GM19238 (cell line): Measurements from ENCODE around the gene PLTP.
"Not testable (repeated sequence)": the region's sequence is repeated elsewhere in the genome, so short reads cannot be mapped to it uniquely, and the experiment has no call there.

ENCODE experiments used
- DNase-seq: peaks from one replicate; pipeline ENCODE4 v3.0.0; 2011; ENCODE audit warnings: low spot score; ENCODE audit not compliant: insufficient read length

The PLTP gene, protein sequence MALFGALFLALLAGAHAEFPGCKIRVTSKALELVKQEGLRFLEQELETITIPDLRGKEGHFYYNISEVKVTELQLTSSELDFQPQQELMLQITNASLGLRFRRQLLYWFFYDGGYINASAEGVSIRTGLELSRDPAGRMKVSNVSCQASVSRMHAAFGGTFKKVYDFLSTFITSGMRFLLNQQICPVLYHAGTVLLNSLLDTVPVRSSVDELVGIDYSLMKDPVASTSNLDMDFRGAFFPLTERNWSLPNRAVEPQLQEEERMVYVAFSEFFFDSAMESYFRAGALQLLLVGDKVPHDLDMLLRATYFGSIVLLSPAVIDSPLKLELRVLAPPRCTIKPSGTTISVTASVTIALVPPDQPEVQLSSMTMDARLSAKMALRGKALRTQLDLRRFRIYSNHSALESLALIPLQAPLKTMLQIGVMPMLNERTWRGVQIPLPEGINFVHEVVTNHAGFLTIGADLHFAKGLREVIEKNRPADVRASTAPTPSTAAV

GRCh38 chr20:45911486-45912343, at the start of gene PLTP:
Gene PLTP (minus strand): TSS chr20:45912155. CDS start chr20:45911452, 703 bp downstream.
- no peak for DNase-seq

GRCh38 chr20:45959956-45960630, 48.1 kb upstream of the PLTP start:
- DNase-seq: no peak

DNA sequence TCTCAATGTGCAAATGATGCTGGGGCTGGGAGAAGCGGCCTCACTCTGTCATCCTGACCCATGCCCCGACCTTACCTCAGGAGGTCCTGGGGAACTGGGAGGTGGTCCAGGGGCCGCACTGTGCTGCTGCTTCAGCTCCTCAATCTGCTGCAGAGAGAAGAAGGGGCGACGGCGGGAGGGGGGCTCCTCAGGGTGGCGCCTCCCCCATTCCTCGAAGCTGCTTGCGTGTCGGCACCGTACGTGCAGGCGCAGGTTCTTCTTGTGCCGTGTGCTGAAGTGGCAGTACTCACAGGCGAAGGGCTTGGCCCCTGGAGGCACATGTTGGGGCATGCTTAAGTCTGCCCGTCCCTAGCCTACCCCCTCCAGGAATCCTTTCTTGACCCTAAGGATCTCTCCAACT, 47.2 kb upstream of the PLTP start:
- DNase-seq: no peak

GRCh38 chr20:45958593-45958992, 46.6 kb upstream of the PLTP start:
- no peak for DNase-seq

GRCh38 chr20:45957021-45957941, 45.3 kb upstream of the PLTP start:
- DNase-seq: no peak

GRCh38 chr20:45956326-45956725, 44.4 kb upstream of the PLTP start:
- not testable (repeated sequence) for DNase-seq

GRCh38 chr20:45953672-45954071, 41.7 kb upstream of the PLTP start:
- no peak for DNase-seq

GRCh38 chr20:45952861-45953260, 40.9 kb upstream of the PLTP start:
- DNase-seq: no peak

DNA sequence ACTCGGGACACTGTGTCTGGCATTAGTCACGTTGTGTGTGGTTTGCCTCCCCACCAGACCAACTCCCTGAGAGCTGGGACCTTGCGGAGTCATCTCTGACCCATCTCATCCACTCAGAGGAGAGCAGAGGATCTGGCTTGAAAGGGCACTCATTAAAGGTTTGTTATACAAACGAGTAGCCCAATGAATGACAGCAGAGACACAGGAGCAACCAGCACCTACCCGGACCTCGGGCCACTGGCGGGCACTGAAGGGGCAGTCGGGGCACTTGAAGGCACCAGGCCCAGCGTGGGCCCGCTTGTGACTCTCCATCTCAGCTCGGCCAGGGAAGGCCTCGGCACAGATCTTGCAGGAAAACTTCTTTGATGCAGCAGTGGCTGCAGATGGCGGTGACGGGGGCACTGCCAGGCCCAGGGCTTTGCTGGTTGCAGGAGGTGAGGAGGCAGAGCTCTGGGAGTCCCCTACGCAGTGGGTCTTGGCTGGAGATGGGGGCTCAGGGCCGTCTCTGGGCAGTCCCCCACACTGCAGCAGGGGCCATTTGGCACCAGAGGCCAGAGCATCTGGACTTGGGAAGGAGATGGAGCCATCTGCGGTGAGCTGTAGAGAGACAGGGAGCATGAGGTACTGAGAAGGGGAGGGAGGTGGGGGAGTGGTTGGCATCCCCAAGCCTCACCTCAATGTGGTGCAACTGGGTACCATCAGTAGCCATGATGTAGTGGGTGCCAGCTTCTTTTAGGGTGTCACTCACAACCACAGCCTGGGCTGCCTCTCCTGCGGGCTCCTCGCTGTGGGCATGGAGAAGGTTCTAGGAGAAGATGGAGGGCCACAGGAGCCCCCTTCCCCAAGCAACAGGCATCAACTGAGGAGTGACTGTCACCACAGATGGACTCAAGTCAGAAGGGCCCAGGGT, 40.2 kb upstream of the PLTP start:
- no peak for DNase-seq

DNA sequence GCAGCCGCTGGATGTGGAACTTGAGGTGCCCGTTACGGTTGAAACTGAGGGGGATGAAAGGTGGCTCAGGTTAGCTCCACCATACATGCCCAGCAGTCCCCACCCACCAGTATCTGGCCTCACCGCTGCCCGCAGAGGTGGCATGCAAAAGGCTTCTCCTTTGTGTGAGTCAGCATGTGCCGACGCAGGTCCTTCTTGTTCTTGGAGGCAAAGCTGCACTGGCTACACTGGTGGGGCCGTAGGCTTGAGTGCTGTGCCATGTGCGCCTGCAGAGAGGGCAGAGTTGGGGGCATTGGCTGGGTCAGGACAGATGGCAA, 38.3 kb upstream of the PLTP start:
- DNase-seq: no peak

DNA sequence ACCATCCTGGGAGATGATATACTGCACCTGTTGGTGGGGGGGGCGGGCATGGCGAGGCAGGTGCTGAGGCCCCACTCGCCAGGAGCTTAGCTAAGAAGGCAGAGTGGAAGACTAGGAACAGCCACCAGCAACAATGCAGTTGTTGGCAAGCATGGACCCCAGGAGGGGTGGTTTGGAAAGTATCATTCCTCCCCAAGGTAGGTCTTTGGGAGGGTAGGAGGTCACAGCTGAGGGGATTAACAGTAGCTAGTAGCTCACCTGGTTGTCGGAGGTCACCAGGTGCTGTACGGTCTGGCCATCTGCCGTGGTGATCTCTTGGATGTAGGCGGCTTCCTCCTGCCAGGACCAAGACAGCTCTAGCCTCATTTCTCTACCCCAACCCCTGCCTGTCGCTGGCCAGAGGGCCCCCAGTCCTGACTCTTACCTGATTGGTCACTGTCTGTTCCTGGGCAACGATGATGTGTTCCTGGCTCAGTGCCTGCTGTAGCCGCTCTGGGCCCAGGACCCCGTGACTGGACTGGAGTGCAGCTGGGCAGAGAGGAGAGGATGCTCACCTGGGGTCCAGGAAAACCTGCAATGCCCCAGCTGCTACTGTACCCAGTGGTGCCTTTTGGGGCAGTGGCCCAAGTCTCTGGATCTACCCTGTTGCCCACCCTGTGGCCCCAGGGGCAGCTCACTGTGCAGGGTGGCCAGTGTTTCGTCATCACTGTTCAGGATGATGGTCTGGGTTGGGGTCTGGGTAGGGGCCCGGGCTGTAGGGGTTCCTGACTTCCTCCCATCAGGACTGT, 37.8 kb upstream of the PLTP start:
- DNase-seq: no peak

DNA sequence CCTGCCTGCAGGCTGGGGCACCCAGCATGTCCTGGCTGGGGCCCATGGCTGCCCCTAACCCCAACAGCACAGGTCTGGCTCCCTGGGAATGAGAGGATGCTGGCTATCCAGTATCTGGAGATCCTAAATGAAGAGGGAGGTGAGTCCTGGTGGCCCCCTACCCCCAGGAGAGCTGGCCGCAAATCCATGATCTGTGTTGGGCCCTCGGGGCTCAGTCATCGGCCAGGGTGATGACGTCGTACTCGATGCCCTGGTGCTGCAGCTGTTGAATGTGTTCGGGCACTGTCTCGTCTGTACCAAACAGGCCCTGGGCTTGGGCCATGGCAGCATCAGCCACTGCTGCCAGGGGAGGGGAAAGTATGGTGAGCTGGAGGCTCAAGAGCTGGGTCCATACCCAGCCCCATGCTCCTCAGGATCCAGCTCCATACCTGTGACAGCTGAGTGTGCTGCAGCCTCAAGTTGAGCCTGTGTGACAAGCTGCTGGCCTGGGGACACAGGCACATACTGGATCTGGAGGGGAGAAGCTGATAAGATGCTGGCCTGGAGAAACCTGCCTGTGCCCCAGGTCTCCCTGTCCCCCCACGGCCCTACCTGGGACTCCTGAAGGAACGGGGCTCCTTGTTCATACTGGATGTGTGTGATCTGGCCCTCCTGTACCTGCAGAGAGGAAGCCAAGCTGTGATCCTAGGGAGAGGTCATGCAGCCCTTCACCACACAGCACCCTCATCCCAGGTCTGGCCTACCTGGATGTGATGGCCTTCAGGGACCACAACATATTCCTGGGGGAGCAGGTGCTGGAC, 37.0 kb upstream of the PLTP start:
- no peak for DNase-seq

DNA sequence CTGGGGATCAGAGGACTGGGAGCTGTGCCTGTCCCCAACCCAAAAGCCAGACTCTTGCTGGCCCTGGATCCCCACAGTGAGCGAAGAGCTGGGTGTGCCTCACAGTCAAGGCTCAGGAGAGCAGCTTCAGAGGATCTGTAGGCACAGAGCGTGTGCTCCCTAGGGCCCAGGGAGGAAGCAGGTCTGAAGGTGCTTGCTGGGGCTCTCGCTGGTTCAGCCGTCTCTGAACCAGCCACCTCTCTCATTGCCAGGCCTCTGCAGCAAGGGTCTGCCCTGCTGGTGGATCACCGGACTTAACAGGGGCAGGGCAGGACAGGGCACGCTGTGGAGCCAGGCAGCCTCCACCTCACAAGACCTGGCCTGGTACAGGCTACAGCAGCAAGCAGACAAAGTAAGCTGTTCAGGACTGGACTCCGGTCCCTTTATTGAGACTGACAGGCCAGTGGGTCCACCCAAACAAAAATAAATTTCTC, 36.3 kb upstream of the PLTP start:
- no peak for DNase-seq

DNA sequence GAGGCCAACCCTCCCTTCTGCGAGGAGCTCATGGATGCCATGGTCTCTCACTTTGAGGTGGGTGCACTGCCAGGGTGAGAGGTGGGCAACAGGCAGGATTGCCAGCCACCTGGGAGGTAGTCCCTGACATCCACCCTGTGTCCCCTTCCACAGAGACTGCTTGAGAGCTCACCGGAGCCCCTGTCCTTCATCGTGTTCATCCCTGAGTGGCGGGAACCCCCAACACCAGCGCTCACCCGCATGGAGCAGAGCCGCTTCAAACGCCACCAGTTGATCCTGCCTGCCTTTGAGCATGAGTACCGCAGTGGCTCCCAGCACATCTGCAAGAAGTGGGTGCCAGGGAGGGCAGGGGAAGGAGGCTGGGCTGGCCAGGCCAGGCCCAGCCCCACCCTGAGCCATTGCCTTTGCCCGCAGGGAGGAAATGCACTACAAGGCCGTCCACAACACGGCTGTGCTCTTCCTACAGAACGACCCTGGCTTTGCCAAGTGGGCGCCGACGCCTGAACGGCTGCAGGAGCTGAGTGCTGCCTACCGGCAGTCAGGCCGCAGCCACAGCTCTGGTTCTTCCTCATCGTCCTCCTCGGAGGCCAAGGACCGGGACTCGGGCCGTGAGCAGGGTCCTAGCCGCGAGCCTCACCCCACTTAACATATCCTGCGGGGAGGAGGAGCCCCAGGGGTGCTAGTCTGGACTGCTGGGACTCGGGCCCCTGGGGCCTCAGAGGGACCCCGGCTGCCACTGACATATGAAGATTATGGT, 35.3 kb upstream of the PLTP start:
- DNase-seq: no peak

DNA sequence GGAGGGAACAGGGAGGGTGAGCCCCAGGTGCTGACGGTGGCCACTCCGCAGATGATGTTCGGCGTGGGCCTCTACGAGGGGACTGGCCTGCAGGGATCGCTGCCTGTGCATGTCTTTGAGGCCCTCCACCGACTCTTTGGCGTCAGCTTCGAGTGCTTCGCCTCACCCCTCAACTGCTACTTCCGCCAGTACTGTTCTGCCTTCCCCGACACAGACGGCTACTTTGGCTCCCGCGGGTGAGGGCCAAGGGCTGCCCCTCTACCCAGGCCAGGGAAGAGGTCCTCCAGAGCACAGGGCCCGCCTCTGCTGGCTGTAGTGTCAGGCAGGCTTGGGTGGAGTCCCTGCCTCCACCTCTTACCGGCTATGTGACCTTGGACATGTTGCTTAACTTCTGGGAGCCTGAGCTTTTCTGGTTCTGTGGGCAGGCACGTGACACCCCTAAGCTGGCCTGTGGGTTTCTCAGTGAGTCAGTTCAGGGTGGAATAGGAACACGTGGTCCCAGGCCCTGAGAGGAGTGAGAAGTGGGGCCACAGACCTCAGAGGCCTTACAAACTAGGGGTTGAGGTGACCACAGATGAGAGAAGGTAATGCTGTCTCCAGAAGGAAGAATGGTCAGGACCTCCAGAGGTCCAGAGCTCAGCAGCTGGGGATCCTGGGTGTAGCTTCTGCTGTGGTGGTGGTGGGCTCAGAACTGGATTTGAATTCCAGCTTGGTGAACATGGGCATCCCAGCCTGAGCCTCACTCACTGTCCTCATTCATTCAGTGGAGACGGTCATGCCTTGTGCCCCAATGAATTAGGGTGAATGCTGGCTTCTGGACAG, 34.4 kb upstream of the PLTP start:
- no peak for DNase-seq

- DNase-seq: no peak
Measured at GRCh38 chr20:45945678-45946148, 33.8 kb upstream of the PLTP start.
